T-helper 2 cell treated with Interferon-gamma antibody and Interleukin-4, amounts not matched to agents 100 ng/mL and 5 ng/mL, for 36 hours (primary cell): ENCODE results near the gene EFEMP2. TPM values are rescaled to one million over a fixed set of nuclear protein-coding genes. Genes with fewer than 3 reads are reported as not detected.
"Not testable (repeated sequence)": the region's sequence is repeated elsewhere in the genome, so short reads cannot be mapped to it uniquely, and the experiment has no call there.

Experiments used
- intact Hi-C: fragments of 100-400 bp; cut with micrococcal nuclease; formaldehyde crosslinking; loops from one replicate; pipeline ENCODE4 v1.15.1; 2023
- total RNA-seq: library from RNA; stranded (reverse); gene quantifications from 2 replicates; pipeline ENCODE4 v1.2.3, GENCODE V29; 2022

Gene EFEMP2
- total RNA-seq, 1 donor from 2014 or later: 5.4 TPM

DNA sequence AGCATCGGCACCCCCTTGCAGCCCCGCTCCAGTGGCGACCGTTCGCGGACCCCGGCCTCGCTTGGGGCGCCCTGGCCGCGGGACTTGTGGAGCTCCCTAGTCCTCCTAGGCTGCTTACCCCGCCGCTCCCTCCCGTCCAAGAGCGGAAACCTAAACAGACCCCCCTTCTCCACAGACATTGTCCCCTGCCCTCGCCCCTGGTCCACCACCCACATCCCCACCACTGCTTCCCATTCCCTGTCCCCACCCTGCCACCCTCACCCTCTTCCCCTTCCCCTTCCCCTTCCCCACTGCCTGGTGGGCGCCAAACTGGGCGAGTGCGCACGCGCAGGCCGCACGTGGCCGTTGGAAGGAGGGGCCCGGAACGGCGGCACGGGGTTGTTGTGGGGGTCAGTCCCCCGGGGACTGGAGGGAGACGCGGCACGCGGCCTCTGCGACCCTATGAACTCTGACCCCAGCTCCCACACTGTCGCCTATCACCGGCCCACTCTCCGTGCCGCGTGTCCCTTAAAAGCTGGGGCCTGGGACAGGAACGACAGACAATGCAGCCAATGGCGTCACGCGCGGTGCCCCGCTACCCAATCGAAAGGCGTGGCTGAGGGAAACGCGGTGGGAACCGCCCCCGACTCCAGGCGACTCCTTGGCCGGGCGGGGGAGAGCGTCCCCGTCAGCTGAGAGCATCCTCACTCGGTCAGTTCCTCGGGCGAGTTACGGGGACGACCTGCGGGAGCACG lies 39.1 kb downstream of the EFEMP2 start, which contains the start of gene SNX32:
Gene SNX32 (plus strand): TSS at position 667 of the 734 bp plus-strand sequence. CDS start 103 bp downstream, outside the sequence.
- intact Hi-C loops: no loop called here

DNA sequence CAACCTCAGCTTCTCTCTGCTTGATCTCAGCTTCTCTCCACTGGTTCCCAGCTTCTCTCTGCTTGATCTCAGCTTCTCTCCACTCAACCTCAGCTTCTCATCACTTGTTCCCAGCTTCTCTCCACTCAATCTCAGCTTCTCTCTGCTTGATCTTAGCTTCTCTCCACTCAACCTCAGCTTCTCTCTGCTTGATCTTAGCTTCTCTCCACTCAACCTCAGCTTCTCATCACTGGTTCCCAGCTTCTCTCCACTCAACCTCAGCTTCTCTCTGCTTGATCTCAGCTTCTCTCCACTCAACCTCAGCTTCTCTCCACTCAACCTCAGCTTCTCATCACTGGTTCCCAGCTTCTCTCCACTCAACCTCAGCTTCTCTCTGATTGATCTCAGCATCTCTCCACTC lies 40.4 kb downstream of the EFEMP2 start:
- intact Hi-C loops: not testable (repeated sequence)

DNA sequence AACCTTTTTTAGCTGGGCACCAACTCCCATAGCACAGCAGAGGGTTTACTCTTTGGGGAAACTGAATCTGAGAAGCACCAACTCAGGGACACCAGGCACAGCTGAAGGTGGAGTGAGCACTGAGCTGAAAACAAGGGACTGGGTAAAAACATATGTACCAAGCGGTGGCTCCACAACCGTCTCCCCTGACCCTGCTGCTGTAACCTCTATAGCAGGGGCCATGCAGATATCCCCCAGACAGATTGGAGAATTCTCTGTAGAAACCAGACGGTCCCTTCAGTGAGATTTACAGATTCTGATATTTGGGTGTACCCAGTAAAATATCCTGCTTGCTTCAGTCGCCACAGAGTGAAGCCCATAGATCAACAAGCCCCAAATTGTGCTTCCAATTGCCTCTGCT lies 43.1 kb downstream of the EFEMP2 start:
- intact Hi-C loops: no loop called here

DNA sequence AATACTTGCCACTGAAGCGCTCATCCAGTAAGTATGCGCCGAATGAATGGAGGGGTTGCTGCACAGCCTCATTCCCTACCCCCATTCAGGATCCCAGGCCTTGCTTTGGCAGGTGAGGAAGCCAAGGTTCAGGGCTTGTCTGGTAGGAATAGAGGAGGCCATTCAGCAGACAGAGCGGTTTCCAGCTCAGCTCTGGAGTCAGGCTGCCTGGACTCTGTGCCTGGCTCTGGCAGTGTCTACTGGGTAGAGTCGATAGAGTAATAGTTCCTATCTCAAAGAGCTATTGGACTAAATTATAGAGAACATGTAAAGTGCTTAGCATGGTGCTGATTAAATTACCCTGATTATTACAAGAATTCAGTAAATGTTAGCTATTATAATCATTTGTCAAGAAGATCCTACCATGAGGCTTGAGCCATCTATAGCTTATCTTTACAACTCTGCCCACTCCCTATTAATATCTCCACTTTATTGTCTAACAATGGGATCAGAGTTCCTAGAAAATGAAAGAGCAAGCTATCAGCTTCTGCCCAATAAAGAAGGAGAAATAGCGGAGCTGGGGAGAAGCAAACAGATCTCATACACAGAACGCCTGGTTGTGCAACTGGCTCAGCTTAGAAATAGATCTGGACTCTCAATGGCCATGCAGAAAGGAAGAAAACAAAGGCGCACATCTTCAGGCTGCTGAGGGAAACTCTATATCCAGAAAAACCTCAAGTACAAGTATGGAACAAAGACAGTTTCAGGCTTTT lies 45.4 kb downstream of the EFEMP2 start:
- intact Hi-C loops: no loop called here

DNA sequence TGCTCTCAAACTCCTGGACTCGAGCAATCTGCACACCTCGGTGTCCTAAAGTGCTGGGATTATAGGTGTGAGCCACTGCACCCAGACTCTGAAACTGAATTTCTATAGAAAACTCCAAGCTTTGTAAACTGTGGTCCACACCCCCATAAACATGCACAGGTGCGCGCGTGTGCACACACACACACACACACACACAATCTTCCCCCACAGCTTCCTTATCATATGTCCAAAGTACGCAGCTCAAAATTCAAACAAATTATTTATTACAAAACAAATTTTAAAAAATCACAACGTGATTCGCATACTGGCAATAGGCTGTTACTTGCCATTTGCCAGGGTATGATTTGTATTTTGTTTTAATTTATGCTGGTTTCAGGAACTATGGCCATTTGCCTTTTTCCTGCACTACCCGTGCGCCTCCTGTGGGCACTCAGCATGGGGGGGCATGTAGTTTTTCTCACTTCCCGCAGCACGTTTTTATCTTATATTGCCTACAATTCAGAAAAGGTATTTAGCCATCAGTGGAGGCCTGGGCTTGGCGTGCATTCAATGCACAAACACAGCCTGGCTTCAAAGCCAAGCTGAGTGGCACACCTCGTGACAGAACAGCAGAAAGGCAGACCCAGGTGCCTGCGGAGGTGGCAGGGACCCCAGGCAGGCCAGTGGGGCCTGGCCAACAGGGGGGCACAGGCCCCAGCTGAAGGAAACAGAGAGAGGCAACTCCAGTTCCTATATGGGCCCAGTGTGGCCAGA lies 49.6 kb downstream of the EFEMP2 start:
- intact Hi-C loops: no loop called here

DNA sequence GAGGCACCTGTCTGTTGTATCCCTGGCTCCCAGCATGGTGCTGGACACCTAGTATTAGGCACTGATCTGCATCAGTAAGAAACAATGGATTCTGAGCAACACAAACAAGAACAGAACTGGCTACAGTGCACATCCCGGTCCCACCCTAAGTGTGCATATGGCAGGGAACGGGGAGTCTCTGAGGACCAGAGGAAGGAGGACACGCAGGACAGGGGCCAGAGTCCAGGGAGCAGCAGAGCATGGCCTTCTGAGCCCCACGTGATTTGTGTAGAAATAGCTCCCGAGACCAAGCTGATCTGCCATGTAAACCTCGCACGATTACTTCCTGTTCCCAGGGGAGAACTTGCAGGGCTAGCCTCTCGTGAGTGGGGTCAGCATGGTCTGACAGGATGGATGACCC lies 51.5 kb downstream of the EFEMP2 start:
- intact Hi-C loops: no loop called here

DNA sequence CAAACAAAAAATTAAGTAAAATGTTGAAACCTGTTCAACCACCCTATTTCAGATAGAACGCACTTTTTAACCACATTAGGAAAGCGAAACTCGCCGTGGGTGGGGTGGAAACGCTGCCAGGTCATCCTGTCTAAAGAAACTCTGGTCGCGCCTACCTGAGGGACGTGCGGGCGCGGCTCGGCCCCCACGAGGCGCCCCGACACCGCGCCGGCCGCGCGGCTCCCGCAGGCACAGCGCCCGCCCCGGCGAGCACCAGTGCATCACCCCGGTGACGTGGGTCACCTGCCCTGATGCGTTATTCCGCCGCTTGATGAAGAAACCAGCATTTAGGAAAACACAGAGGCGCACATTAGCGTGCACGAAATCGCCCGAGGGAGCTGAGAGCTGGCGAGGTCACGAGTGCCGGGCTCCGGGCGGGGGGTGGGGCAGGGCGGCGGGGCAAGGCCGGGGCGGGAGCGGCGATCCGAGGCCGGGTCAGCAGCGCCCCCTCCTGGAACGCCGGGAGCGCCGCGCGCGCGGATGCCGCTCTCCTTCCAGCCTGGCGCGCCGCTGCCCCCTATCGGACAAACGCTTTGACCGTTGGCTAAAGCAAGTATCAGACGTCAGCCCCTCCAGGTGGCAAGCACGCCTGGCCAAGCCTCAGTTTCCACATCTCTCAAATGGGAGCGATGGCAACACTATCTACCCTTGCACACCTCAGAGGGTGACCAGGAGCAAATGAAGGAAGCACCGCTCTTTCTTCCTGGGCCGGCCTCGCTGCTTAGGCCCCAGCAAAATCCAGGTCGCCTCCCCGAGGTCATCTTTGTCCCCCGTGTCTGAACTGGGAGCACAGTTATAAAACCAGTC lies 54.5 kb downstream of the EFEMP2 start:
- intact Hi-C loops: loop anchor here (1.0 kb wide), 3 partner anchors 38 to 171 kb away; partner anchors contain the start of genes AP5B1 and KAT5

DNA sequence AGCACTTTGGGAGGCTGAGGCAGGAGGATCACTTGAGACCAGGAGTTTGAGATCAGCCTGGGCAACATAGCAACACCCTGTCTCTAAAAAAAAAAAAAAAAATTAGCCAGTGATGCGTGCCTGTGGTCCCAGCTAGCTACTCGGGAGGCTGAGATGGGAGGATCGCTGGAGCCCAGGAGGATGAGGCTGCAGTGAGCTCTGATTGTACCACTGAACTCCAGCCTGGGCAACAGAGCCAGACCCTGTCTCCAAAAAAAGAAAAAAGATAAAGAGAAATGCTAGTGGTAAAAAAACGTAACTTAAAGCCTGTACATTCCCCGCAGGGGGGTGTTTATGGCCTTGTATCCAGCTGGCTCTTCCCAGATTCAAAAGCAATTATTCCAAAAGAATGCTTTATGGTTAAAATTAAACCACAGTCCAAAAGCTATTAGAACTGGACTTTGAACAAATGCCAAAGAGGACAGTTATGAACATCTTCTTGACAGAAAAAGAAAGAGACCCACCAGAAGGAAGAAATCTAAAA lies 55.2 kb downstream of the EFEMP2 start:
- intact Hi-C loops: no loop called here

DNA sequence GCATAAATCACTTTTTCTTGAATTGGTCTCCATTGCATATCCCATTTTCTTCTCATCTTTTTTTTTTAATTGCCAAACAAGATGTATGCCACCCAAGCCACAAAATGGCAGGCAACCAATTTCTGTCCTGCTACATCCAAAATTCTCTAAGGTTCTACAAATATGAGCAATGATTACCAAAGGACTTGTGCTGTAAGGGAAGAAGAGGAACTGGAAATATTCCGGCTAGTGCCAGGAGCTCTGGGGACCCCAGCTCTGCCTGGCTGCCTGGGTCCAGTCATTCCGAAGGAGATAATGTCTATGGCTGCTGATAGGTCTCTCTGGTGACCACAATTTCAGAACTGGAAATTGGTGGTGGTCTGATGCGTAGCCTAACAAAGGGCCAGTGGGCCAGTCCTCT lies 55.9 kb downstream of the EFEMP2 start:
- intact Hi-C loops: no loop called here

Other genes with a start within 250 kb of the EFEMP2 start
- 142 and 153 TPM in 2 replicates for gene SIPA1, start 234.7 kb downstream of the EFEMP2 start, total RNA-seq
- 85.3 and 86.1 TPM in 2 replicates for gene RELA, start 209.9 kb downstream of the EFEMP2 start, total RNA-seq
- gene KAT5, start 160.5 kb downstream of the EFEMP2 start, total RNA-seq: 67.3 and 72.0 TPM in 2 replicates
- 97.0 and 105 TPM in 2 replicates for gene RNASEH2C, start 152.0 kb downstream of the EFEMP2 start, total RNA-seq
- gene AP5B1, start 91.8 kb downstream of the EFEMP2 start, total RNA-seq: 20.1 and 21.2 TPM in 2 replicates
- 0.09 TPM in 1 of 2 replicates, not detected in the other for gene OVOL1, start 85.7 kb downstream of the EFEMP2 start, total RNA-seq
- 1.0 and 1.6 TPM in 2 replicates for gene SNX32, start 38.8 kb downstream of the EFEMP2 start, total RNA-seq
- gene CFL1, start 14.6 kb downstream of the EFEMP2 start, total RNA-seq: 1,805 and 1,835 TPM in 2 replicates
- gene MUS81, start 12.4 kb downstream of the EFEMP2 start, total RNA-seq: 94.0 and 101 TPM in 2 replicates
- 26.4 and 29.3 TPM in 2 replicates for gene CTSW, start 7.0 kb upstream of the EFEMP2 start, total RNA-seq
- gene FIBP, start 15.7 kb upstream of the EFEMP2 start, total RNA-seq: 82.9 and 84.7 TPM in 2 replicates
- gene CCDC85B, start 17.9 kb upstream of the EFEMP2 start, total RNA-seq: 45.2 and 47.0 TPM in 2 replicates
- 3.7 and 4.5 TPM in 2 replicates for gene FOSL1, start 27.6 kb upstream of the EFEMP2 start, total RNA-seq
- gene C11orf68, start 46.3 kb upstream of the EFEMP2 start, total RNA-seq: 21.9 and 24.2 TPM in 2 replicates
- gene DRAP1, start 46.6 kb upstream of the EFEMP2 start, total RNA-seq: 131 and 132 TPM in 2 replicates
- gene TSGA10IP, start 72.7 kb upstream of the EFEMP2 start, total RNA-seq: not detected in 2 replicates
- 88.8 and 96.5 TPM in 2 replicates for gene SART1, start 88.9 kb upstream of the EFEMP2 start, total RNA-seq
- 50.7 and 57.1 TPM in 2 replicates for gene EIF1AD, start 129.4 kb upstream of the EFEMP2 start, total RNA-seq
- 258 and 269 TPM in 2 replicates for gene BANF1, start 129.7 kb upstream of the EFEMP2 start, total RNA-seq
- 0.34 TPM in 1 of 2 replicates, not detected in the other for gene CST6, start 139.2 kb upstream of the EFEMP2 start, total RNA-seq
- 0.32 TPM in 1 of 2 replicates, not detected in the other for gene CATSPER1, start 153.7 kb upstream of the EFEMP2 start, total RNA-seq
- not detected in 2 replicates for gene GAL3ST3, start 176.4 kb upstream of the EFEMP2 start, total RNA-seq
- gene SF3B2, start 179.6 kb upstream of the EFEMP2 start, total RNA-seq: 226 and 228 TPM in 2 replicates
- 94.5 and 102 TPM in 2 replicates for gene PACS1, start 197.5 kb upstream of the EFEMP2 start, total RNA-seq